K562 (cell line): Measurements from ENCODE around the gene LAX1. TPM values are rescaled to one million over a fixed set of nuclear protein-coding genes. Genes with fewer than 3 reads are reported as not detected.

Experiments
- HMGN3 ChIP-seq: IDR thresholded peaks from 2 replicates; pipeline ENCODE4 v1.6.1; 2011; ENCODE audit warnings: borderline replicate concordance, low read depth, mild to moderate bottlenecking, mixed read lengths, low read length; ENCODE audit not compliant: insufficient read length; ENCODE audit errors: extremely low read depth
- KDM4B ChIP-seq, 2 experiments: fragments of 450-650 bp in 1 of 2; sonication (generic) in 1 of 2; IDR thresholded peaks; 2 replicates each; pipeline ENCODE4 v1.6.1; 2016 to 2017; ENCODE audit warnings: borderline replicate concordance in 2 of 2, antibody characterized with exemption in 1 of 2, low read depth in 1 of 2, mild to moderate bottlenecking in 1 of 2
- ZSCAN29 ChIP-seq: fragments of 450-650 bp; IDR thresholded peaks from 2 replicates; pipeline ENCODE4 v1.6.1; 2017
- polyA plus RNA-seq, 8 experiments: library from polyadenylated mRNA; depleted of rRNA in 4 of 8; stranded (reverse) in 5 of 8; unstranded in 3 of 8; fragments of >200 nt; fragmentation: Nextera tagmentation in 2 of 8; fragmentation: Illumina TruSeq in 1 of 8; extraction: Ambion mirVana in 2 of 8; extraction: Trizol in 1 of 8; gene quantifications; 2 replicates each; pipeline versions ENCODE4 v1.2.1 to v1.2.3, GENCODE V29; 2011 to 2014; ENCODE audit warnings: inconsistent platforms in 1 of 8, missing spikeins in 1 of 8
- total RNA-seq, 7 experiments: library from RNA; depleted of rRNA in 6 of 7; stranded (reverse); fragments of >200 nt in 6 of 7; fragmentation: Illumina TruSeq in 2 of 7; extraction: Trizol in 2 of 7; gene quantifications; 2 replicates each; pipeline versions ENCODE4 v1.2.1 to v1.2.3, GENCODE V29; 2011 to 2021; ENCODE audit warnings: low replicate concordance in 1 of 7
- TF ChIP-seq, protein P1 (sequence below), 2 experiments: fragments of 450-650 bp; IDR thresholded peaks; 2 replicates each; pipeline ENCODE4 v1.6.1; 2016; ENCODE audit warnings: mild to moderate bottlenecking in 2 of 2, borderline replicate concordance in 1 of 2, low read depth in 1 of 2, moderate library complexity in 1 of 2

LAX1 gene
- total and polyA plus RNA-seq, 9 of the 15 experiments (the other 6 are each of a cell fraction or from before 2014, with no cell fraction given) = not detected

DNA sequence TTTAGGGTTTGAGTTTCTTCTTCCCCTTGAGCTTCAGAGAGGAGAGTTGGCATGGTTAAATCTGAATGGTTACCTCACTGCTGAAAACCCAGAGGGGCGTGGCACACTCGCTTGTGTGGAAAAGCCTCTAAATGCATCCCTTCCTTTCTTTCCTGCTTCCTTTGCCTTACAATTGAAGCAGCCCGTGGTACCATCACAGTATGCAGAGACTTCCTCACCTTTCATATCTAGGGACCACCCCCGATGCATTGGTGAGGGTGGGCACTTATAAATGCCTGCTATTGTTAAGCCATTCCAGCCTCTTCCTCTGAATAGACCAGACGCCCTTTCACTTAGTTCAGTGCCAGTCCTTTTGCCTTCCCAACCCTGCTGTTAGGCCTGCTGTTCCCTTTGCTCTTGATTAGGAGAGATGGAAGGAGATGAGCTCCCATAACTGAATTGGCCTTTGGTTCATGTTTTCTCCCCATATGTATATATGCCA lies 21.9 kb upstream of the LAX1 start (continued):
- TF ChIP-seq, protein P1, sequence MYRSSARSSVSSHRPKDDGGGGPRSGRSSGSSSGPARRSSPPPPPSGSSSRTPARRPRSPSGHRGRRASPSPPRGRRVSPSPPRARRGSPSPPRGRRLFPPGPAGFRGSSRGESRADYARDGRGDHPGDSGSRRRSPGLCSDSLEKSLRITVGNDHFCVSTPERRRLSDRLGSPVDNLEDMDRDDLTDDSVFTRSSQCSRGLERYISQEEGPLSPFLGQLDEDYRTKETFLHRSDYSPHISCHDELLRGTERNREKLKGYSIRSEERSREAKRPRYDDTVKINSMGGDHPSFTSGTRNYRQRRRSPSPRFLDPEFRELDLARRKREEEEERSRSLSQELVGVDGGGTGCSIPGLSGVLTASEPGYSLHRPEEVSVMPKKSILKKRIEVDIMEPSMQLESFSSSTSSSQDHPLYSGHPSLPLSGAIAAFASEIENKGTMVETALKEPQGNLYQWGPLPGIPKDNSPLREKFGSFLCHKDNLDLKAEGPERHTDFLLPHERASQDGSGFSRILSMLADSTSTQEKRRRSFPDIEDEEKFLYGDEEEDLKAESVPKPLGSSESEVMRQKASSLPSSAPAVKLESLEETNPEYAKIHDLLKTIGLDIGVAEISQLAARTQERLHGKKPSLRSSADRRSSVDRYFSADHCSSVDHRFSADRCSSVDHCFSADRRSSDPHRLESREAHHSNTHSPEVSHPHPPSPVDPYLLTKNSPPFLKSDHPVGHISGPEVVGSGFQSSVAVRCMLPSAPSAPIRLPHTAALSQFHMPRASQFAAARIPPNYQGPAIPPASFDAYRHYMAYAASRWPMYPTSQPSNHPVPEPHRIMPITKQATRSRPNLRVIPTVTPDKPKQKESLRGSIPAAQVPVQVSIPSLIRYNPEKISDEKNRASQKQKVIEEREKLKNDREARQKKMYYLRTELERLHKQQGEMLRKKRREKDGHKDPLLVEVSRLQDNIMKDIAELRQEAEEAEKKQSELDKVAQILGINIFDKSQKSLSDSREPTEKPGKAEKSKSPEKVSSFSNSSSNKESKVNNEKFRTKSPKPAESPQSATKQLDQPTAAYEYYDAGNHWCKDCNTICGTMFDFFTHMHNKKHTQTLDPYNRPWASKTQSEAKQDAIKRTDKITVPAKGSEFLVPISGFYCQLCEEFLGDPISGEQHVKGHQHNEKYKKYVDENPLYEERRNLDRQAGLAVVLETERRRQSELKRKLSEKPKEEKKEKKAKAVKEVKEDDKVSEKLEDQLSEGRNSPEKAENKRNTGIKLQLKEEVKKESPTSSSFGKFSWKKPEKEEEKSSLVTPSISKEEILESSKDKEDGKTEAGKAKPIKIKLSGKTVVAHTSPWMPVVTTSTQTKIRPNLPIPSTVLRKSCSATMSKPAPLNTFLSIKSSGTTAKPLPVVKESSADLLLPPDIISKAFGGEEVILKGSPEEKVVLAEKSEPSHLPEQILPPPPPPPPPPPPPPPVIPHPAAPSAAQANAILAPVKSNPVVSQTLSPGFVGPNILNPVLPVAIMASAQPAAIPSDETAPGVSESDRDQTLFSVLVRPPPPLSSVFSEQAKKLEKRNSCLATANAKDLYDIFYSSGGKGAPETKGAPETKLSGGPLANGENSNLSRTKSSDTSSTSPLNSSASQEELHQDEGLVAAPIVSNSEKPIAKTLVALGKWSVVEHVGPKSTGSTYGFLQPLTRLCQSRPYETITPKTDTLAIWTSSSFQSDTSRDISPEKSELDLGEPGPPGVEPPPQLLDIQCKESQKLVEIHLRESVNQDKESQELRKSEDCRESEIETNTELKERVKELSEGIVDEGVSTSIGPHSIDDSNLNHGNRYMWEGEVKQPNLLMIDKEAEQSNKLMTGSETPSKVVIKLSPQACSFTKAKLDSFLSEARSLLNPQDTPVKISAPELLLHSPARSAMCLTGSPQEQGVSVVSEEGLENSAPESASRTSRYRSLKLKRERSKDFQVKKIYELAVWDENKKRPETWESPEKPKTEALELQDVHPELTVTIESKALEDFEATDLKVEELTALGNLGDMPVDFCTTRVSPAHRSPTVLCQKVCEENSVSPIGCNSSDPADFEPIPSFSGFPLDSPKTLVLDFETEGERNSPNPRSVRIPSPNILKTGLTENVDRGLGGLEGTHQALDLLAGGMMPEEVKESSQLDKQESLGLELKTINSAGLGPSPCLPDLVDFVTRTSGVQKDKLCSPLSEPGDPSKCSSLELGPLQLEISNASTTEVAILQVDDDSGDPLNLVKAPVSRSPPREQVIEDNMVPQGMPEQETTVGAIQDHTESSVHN (IDR thresholded peaks at IDR 0.05; ENCODE audit: borderline replicate concordance in 1 of 2, low read depth in 1 of 2) = no peak
- TF ChIP-seq KDM4B (IDR thresholded peaks at IDR 0.05; ENCODE audit: borderline replicate concordance in 2 of 2, low read depth in 1 of 2) (no peak), HMGN3 (no peak), ZSCAN29 (no peak)
